ENCODE results near the gene RAPGEF1.

The RAPGEF1 gene

GRCh38 chr9:131695366-131695765, 44.5 kb downstream of the RAPGEF1 start:
- in situ Hi-C loops (cut with HindIII; ENCODE audit: low sequenced_read_pairs) = no loop called here
- H3K4me3 ChIP-seq (ENCODE audit: low read depth, low read length) = no peak overlapping the region
- no peak for DNase-seq (ENCODE audit: low read depth, low spot score)
- TF ChIP-seq CTCF (IDR thresholded peaks at IDR 0.05; ENCODE audit: low read depth, low read length) = no peak

DNA sequence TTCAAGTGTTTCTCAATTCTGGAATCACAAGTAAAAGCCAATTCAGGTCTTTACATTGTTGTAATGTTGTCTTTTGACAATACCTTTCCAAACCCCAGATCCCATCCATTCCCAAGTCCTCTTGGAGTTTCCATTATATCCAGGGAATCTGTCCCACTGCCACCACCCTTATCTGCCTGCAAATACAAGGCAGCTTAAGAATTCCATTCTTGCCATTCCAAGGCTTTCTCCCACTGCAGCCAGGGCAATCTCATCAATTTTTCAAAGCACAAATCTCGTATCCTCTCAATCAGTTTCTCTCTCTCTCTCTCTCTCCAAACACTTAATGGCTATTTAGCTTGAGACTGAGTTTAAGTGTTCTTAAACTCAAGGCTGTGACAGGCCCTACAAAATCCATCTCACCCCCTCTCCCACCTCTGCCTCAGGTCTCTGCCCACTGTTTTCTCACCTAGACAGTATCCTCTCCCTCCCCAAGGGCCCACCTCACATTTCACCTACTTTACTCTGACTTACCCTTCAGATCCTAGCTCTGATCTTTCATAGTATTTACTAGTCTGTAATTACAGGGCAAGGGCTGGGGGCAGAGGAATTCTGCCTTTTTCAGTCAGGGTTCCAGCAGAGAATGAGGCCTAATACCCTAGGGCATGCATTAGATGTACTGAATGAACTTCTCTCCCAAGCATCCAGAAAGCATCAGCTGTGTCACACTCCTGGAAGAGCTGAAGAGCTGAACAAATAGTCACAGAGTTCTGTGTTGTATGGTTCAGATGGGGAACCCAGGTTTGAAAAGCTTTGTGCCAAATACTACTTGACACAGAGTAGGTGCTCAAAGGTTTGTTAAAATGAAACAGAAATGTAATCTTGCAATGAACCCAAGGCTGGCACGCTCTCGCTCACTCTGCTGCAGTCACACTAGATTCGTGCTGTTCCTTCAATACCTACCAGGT, 46.0 kb downstream of the RAPGEF1 start:
- DNase-seq (ENCODE audit: low read depth, low spot score) = no peak
- no peak for TF ChIP-seq CTCF (IDR thresholded peaks at IDR 0.05; ENCODE audit: low read depth, low read length)
- H3K4me3 ChIP-seq (ENCODE audit: low read depth, low read length) = no peak overlapping the region
- in situ Hi-C loops (cut with HindIII; ENCODE audit: low sequenced_read_pairs) = no loop called here

- TF ChIP-seq CTCF (IDR thresholded peaks at IDR 0.05; ENCODE audit: low read depth, low read length) = no peak
- no peak overlapping the region for H3K4me3 ChIP-seq (ENCODE audit: low read depth, low read length)
- in situ Hi-C loops (cut with HindIII; ENCODE audit: low sequenced_read_pairs) = no loop called here
- DNase-seq (ENCODE audit: low read depth, low spot score) = no peak
Observed at GRCh38 chr9:131692612-131693562, 47.0 kb downstream of the RAPGEF1 start.

GRCh38 chr9:131691969-131692611, 47.8 kb downstream of the RAPGEF1 start:
- no peak for TF ChIP-seq CTCF (IDR thresholded peaks at IDR 0.05; ENCODE audit: low read depth, low read length)
- H3K4me3 ChIP-seq (ENCODE audit: low read depth, low read length) = no peak overlapping the region
- no peak for DNase-seq (ENCODE audit: low read depth, low spot score)
- in situ Hi-C loops (cut with HindIII; ENCODE audit: low sequenced_read_pairs) = no loop called here

DNA sequence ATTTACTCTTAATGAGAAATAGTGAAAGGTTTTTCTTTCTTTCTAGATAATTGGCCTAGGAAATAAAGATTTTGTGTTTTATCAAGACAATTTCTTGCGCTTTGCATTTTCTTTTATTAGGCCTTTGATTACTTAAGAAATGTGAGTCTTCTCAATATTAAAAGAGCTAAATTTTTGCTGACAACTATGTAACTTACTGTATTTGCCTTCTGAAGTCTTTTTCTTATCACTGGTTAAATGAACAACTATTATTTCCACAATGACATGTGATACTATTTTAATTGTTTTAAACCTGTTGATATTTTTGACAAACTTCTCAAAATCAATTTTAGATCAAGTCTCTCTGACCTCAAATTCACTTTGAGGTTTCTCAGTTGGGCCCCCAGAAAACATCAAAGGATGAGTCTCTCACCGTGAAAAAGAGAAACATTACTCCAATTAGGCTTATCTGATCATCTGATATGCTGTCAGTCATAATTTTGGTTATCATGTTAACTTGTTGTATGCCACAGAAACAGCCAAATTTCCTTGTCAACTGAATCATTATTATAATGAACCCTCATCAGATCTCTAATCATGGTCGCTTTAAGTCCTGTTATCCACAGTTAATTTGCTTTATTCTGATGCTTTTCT, 48.8 kb downstream of the RAPGEF1 start:
- H3K4me3 ChIP-seq (ENCODE audit: low read depth, low read length) = no peak overlapping the region
- DNase-seq (ENCODE audit: low read depth, low spot score) = no peak
- no peak for TF ChIP-seq CTCF (IDR thresholded peaks at IDR 0.05; ENCODE audit: low read depth, low read length)
- in situ Hi-C loops (cut with HindIII; ENCODE audit: low sequenced_read_pairs) = no loop called here

- in situ Hi-C loops (cut with HindIII; ENCODE audit: low sequenced_read_pairs) = no loop called here
- H3K4me3 ChIP-seq (ENCODE audit: low read depth, low read length) = no peak overlapping the region
- no peak for TF ChIP-seq CTCF (IDR thresholded peaks at IDR 0.05; ENCODE audit: low read depth, low read length)
- DNase-seq (ENCODE audit: low read depth, low spot score) = no peak
Observed at GRCh38 chr9:131690462-131690861, 49.4 kb downstream of the RAPGEF1 start.
